ENCODE measurements around the gene P2RX1.

P2RX1 gene

GRCh38 chr17:3918372-3919122 lies 2.3 kb upstream of the P2RX1 start:
- Histone ChIP-seq H3K27me3 (ENCODE audit: control insufficient read depth, insufficient read depth, low read length) (no peaks in the 10 kb centered on the region), H3K9ac (ENCODE audit: low read length) (peak overlapping the region; percentile 37), H3K36me3 (ENCODE audit: control insufficient read depth, insufficient read depth, low read length) (no peaks in the 10 kb centered on the region)

GRCh38 chr17:3917391-3917931 lies 1.2 kb upstream of the P2RX1 start:
- Histone ChIP-seq H3K4me1 (ENCODE audit: control insufficient read depth, insufficient read depth, low read length) (peaks cover 42% of the 10 kb centered on the region), H3K4me3 (ENCODE audit: low read length) (no peak overlapping the region), H3K27me3 (ENCODE audit: control insufficient read depth, insufficient read depth, low read length) (no peaks in the 10 kb centered on the region), H3K9ac (ENCODE audit: low read length) (peak overlapping the region; percentile 29), H3K36me3 (ENCODE audit: control insufficient read depth, insufficient read depth, low read length) (no peaks in the 10 kb centered on the region), H3K9me3 (ENCODE audit: control insufficient read depth, low read length) (no peaks in the 10 kb centered on the region)

More at GRCh38 chr17:3918372-3919122, 2.3 kb upstream of the P2RX1 start:
- H3K9me3 ChIP-seq (ENCODE audit: control insufficient read depth, low read length): no peaks in the 10 kb centered on the region
- peaks cover 40% of the 10 kb centered on the region for H3K4me1 ChIP-seq (ENCODE audit: control insufficient read depth, insufficient read depth, low read length)
- H3K4me3 ChIP-seq (ENCODE audit: low read length): no peak overlapping the region

- Histone ChIP-seq H3K4me3 (ENCODE audit: low read length) (no peak overlapping the region), H3K4me1 (ENCODE audit: control insufficient read depth, insufficient read depth, low read length) (peaks cover 42% of the 10 kb centered on the region), H3K27me3 (ENCODE audit: control insufficient read depth, insufficient read depth, low read length) (no peaks in the 10 kb centered on the region), H3K9me3 (ENCODE audit: control insufficient read depth, low read length) (no peaks in the 10 kb centered on the region), H3K36me3 (ENCODE audit: control insufficient read depth, insufficient read depth, low read length) (no peaks in the 10 kb centered on the region), H3K9ac (ENCODE audit: low read length) (no peak overlapping the region)
These were observed 560 bp upstream of the P2RX1 start for GRCh38 chr17:3916825-3917224.

GRCh38 chr17:3915581-3915994 lies 677 bp downstream of the P2RX1 start:
- Histone ChIP-seq H3K4me3 (ENCODE audit: low read length) (no peak overlapping the region), H3K27me3 (ENCODE audit: control insufficient read depth, insufficient read depth, low read length) (no peaks in the 10 kb centered on the region), H3K4me1 (ENCODE audit: control insufficient read depth, insufficient read depth, low read length) (peaks cover 42% of the 10 kb centered on the region), H3K9ac (ENCODE audit: low read length) (no peak overlapping the region), H3K9me3 (ENCODE audit: control insufficient read depth, low read length) (no peaks in the 10 kb centered on the region), H3K36me3 (ENCODE audit: control insufficient read depth, insufficient read depth, low read length) (no peaks in the 10 kb centered on the region)

GRCh38 chr17:3914312-3914670 lies 2.0 kb downstream of the P2RX1 start:
- H3K36me3 ChIP-seq (ENCODE audit: control insufficient read depth, insufficient read depth, low read length): no peaks in the 10 kb centered on the region
- no peak overlapping the region for H3K9ac ChIP-seq (ENCODE audit: low read length)
- no peaks in the 10 kb centered on the region for H3K9me3 ChIP-seq (ENCODE audit: control insufficient read depth, low read length)
- no peak overlapping the region for H3K4me3 ChIP-seq (ENCODE audit: low read length)
- H3K27me3 ChIP-seq (ENCODE audit: control insufficient read depth, insufficient read depth, low read length): no peaks in the 10 kb centered on the region
- H3K4me1 ChIP-seq (ENCODE audit: control insufficient read depth, insufficient read depth, low read length): peaks cover 42% of the 10 kb centered on the region

- Histone ChIP-seq H3K27me3 (ENCODE audit: control insufficient read depth, insufficient read depth, low read length) (no peaks in the 10 kb centered on the region), H3K9ac (ENCODE audit: low read length) (no peak overlapping the region), H3K9me3 (ENCODE audit: control insufficient read depth, low read length) (no peaks in the 10 kb centered on the region), H3K4me3 (ENCODE audit: low read length) (no peak overlapping the region), H3K4me1 (ENCODE audit: control insufficient read depth, insufficient read depth, low read length) (peaks cover 40% of the 10 kb centered on the region), H3K36me3 (ENCODE audit: control insufficient read depth, insufficient read depth, low read length) (no peaks in the 10 kb centered on the region)
These were observed 2.5 kb downstream of the P2RX1 start for GRCh38 chr17:3913531-3914311.

- Histone ChIP-seq H3K9ac (ENCODE audit: low read length) (no peak overlapping the region), H3K27me3 (ENCODE audit: control insufficient read depth, insufficient read depth, low read length) (no peaks in the 10 kb centered on the region), H3K36me3 (ENCODE audit: control insufficient read depth, insufficient read depth, low read length) (no peaks in the 10 kb centered on the region), H3K9me3 (ENCODE audit: control insufficient read depth, low read length) (no peaks in the 10 kb centered on the region), H3K4me1 (ENCODE audit: control insufficient read depth, insufficient read depth, low read length) (peaks cover 36% of the 10 kb centered on the region), H3K4me3 (ENCODE audit: low read length) (no peak overlapping the region)
These were observed 3.4 kb downstream of the P2RX1 start for GRCh38 chr17:3912827-3913226.

GRCh38 chr17:3911271-3912053 lies 4.8 kb downstream of the P2RX1 start:
- H3K27me3 ChIP-seq (ENCODE audit: control insufficient read depth, insufficient read depth, low read length): no peaks in the 10 kb centered on the region
- no peak overlapping the region for H3K9ac ChIP-seq (ENCODE audit: low read length)
- no peak overlapping the region for H3K4me3 ChIP-seq (ENCODE audit: low read length)
- H3K36me3 ChIP-seq (ENCODE audit: control insufficient read depth, insufficient read depth, low read length): no peaks in the 10 kb centered on the region
- H3K9me3 ChIP-seq (ENCODE audit: control insufficient read depth, low read length): no peaks in the 10 kb centered on the region
- peaks cover 23% of the 10 kb centered on the region for H3K4me1 ChIP-seq (ENCODE audit: control insufficient read depth, insufficient read depth, low read length)

- no peaks in the 10 kb centered on the region for H3K9me3 ChIP-seq (ENCODE audit: control insufficient read depth, low read length)
- H3K27me3 ChIP-seq (ENCODE audit: control insufficient read depth, insufficient read depth, low read length): no peaks in the 10 kb centered on the region
- H3K36me3 ChIP-seq (ENCODE audit: control insufficient read depth, insufficient read depth, low read length): no peaks in the 10 kb centered on the region
- H3K9ac ChIP-seq (ENCODE audit: low read length): no peak overlapping the region
- no peak overlapping the region for H3K4me3 ChIP-seq (ENCODE audit: low read length)
- peaks cover 15% of the 10 kb centered on the region for H3K4me1 ChIP-seq (ENCODE audit: control insufficient read depth, insufficient read depth, low read length)
These were observed 5.6 kb downstream of the P2RX1 start for GRCh38 chr17:3910420-3911270.

GRCh38 chr17:3909257-3909656 lies 7.0 kb downstream of the P2RX1 start:
- no peaks in the 10 kb centered on the region for H3K9me3 ChIP-seq (ENCODE audit: control insufficient read depth, low read length)
- H3K4me3 ChIP-seq (ENCODE audit: low read length): no peak overlapping the region
- H3K27me3 ChIP-seq (ENCODE audit: control insufficient read depth, insufficient read depth, low read length): no peaks in the 10 kb centered on the region
- no peaks in the 10 kb centered on the region for H3K36me3 ChIP-seq (ENCODE audit: control insufficient read depth, insufficient read depth, low read length)
- no peak overlapping the region for H3K9ac ChIP-seq (ENCODE audit: low read length)
- H3K4me1 ChIP-seq (ENCODE audit: control insufficient read depth, insufficient read depth, low read length): peaks cover 9% of the 10 kb centered on the region

GRCh38 chr17:3907483-3908216 lies 8.6 kb downstream of the P2RX1 start:
- Histone ChIP-seq H3K9me3 (ENCODE audit: control insufficient read depth, low read length) (no peaks in the 10 kb centered on the region), H3K27me3 (ENCODE audit: control insufficient read depth, insufficient read depth, low read length) (no peaks in the 10 kb centered on the region), H3K36me3 (ENCODE audit: control insufficient read depth, insufficient read depth, low read length) (no peaks in the 10 kb centered on the region), H3K4me1 (ENCODE audit: control insufficient read depth, insufficient read depth, low read length) (no peaks in the 10 kb centered on the region), H3K9ac (ENCODE audit: low read length) (no peak overlapping the region), H3K4me3 (ENCODE audit: low read length) (no peak overlapping the region)
